GM18870 (cell line): ENCODE results near the gene HPSE2.

Experiments
- ATAC-seq: cut with Tn5 transposase; IDR thresholded peaks from one replicate; pipeline ENCODE4 v1.9.1; 2021; ENCODE audit warnings: moderate library complexity; ENCODE audit not compliant: unreplicated experiment

HPSE2 gene

DNA sequence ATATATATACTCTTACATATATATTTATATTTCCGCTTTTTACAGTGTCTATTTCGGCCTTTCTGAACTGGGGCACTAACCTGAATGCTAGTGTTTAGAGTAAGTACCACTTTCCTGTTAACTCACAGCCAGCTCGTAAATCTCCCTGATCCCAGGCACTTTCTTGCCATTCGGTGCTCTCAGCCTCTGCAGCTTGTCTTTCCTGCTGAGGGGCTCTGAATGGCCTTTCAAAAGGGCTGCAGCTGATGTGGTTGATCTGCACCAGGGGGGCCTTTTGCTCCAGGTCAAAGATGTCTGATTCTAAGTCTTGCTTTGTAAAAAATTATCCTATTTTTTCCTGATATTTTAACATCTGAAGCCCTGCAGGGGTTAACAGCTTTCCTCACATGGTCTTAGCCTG lies 763.5 kb downstream of the HPSE2 start:
- ATAC-seq: no peak

DNA sequence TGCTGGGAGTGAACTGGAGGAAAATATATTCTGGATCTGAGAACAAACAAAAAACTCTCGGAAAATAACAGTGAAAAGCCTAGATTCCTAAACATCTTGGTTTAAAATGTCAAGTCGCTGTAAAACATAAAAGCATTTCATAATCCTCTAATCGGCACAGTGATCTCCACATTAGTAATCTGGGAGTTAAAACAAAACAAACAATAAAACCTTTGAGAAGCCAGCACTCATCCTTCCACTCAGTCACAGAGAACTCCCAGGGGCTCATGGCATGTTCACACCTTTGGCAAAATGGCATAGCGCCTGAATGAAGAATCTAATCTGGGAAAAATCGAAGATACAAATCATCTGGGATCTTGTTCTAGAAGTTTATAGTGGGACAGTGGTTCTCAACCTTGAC lies 764.8 kb downstream of the HPSE2 start:
- no peak for ATAC-seq

DNA sequence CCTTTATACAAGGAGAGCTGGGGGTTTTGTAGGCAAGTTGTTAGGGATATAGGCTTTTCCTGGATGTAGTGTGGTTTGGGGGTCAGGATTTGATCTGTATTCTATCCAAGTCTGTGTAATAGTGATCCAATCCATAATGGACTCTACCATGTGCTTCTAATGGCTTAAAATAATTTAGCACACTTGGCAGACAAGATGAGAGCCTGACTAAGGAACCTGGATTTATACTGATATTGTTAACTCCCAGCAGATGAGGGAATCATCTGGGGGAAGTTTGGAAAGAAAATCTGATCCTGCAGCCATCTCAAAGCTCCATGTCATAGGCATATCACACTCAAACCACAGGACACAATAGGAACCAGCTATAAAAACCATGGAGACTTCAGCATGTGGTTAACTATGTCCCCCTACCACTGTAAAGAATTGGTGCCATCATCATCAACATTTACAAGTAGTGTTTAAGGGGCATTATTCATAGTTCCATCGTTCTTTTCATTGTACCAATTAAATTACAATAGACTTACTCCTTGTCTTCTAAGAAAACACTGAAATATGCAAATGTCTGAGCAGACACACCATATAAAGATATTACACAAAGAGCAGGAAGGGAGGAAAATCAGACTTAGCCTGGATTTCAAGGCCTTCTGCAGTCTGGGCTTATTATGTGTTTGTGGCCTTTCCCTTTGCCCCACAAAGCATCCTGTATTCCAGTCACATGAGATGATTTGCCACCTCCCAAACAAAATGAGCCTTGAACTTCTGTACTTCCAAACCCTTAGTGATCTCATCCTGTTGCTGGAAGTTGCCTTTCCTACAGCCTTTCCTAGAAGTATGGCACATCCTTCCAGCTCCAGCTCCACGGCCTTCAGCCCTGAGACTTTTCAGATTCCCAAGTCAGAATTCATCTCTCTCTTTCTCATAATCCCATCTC lies 766.4 kb downstream of the HPSE2 start:
- no peak for ATAC-seq

DNA sequence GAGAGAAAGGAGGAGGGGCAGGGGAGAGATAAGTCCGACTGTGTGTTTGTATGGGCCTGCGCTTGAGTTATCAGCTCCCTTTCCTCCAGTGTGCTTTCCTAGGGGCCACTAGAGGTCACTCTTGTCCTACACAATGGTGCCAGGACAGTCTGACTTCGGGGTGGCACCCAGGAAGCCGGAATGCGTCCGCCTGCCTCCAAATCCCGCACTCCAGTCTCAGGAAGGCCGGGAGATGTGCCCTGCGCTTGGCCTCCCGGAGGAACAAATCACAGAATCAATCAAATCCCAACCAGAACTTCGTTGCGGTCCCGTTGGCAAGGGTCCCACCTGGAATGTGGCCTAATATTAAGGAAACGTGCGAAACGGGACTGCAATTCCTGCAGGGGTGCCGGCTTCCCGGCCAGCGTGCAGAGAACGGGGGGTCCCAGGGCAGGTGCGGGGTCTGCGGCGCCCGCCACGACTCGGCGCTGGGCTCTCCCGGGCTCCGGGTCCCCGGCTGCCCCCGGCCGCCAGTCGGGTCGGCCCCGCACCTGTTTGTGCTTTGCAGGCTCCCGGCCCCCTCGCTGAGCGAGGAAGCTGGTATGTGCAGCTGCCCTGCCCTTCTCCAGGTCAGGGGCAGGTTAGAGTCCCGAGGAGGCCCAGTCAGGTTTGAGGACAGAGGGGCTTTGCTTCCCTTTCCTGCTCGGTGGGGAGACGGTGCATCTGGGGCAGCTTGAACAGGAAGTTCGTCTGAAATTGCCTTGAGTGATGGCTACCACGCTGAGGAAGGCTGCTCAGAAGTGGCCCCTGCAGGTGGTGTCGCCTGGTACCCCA lies 767.9 kb downstream of the HPSE2 start:
- peak; percentile 88 for ATAC-seq

DNA sequence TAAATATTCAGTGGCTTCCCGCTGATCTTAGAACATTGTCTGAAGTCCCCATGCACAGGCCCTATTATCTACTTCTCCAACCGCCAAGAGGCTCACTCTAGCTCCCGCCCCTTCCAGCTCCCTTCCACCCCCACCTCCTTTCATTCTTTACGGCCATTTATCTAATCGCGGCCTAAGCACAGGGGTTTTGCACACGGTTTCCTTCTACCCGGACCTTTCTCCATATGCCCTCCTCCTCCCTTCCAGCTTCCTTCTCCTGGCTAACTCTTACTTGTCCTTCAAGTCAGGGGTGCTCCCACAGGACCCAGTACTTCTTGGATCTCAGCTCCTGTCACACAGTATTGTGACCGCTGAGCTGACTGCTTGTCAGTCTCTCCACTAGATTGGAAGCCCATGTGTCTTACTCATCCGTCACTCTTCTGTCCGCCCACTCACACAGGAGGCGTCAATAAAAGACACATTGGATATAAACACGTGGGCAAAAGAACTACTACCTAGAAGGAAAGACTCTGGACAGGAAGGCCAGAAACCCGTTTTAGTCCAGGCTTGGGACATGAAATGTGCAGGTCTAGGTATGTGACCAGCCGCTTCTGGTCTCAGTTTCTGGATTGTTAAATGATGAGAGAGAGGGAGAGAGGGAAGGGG lies 768.7 kb downstream of the HPSE2 start:
- no peak for ATAC-seq

DNA sequence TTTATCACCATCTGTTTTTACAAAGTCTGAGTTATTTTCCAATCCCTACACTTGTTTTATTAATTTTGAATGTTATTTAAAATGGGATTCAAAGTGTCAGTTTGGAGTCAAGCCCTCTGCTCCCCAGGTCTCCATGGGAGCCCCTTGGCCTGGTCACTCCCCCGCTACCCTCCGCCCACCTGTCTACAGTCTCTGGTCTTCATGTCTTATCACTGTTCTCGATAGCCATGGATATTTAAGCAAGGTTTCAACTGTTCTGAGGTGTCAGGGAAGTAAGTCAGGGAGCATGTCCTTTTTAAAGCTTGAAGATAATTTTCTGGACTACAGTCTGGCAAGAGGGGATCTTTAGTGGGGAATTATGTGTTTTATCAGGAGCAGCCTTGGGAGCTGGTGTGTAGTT lies 769.8 kb downstream of the HPSE2 start:
- ATAC-seq: no peak

DNA sequence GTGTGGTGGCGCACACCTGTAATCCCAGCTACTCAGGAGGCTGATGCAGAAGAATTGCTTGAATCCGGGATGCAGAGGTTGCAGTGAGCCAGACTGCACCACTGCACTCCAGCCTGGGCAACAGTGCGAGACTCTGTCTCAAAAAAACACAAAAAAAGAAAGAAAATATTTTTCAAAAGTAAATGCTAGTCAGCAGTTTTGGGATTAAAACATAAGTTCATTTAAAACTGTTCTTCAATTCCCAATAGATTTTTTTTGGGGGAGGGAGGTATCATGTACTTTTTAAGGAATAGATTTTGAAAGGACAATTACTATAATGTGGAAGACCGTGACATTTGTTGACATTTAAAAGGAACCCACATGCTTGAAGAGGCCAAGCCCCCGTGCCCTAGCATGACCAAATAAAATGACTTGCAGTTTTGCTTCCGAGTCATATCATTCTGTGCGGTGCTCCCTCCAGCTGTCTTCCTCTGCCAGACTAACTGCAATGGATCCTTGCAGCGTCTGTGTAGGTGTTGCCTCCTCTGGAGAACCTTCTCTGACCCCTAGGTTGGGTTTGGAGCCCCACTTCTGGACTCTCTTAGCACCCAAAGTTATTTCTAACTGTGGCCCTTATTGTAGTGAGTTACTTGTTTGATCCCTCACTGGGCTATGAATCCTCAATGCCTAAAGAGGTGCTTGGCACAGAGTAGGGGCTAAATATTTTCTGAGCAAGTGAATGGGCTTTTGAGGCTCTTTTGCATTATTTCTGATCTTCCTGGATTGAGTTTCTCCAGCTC lies 771.5 kb downstream of the HPSE2 start:
- no peak for ATAC-seq

DNA sequence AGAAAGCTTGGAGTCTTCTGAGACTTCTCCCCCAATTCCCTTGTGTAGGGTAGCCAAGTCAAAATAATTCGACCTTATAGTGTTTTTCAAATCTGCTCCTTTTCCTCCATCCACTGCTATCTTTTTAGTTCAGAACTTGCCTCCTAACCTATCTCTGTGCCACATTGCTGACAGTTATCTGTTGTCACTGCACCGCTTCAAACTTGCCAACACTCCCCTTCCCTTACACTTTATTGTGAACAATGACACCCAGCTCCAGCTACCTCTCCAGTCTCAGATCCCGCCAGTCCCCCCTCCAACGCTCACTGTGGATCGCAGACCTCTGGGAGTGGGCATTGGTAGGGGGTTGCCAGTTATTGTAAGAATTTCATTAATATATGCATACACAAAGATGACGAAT lies 772.6 kb downstream of the HPSE2 start:
- ATAC-seq: no peak

DNA sequence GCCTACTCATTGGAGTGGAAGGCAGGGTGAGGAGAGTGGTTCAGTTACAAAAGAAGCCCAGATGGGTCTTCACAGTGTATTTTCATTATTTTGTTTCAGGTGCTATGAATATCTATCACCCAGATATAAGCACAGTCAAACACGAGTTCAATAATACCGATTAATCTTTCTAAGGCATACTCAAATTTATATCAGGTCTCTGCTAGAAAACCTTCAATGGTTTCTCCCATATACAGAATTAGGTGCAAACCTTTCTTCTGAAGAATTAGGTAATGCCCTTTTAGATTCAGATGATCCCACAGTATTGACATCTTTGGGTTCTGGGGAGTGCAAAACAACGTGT lies 774.2 kb downstream of the HPSE2 start:
- ATAC-seq: no peak

DNA sequence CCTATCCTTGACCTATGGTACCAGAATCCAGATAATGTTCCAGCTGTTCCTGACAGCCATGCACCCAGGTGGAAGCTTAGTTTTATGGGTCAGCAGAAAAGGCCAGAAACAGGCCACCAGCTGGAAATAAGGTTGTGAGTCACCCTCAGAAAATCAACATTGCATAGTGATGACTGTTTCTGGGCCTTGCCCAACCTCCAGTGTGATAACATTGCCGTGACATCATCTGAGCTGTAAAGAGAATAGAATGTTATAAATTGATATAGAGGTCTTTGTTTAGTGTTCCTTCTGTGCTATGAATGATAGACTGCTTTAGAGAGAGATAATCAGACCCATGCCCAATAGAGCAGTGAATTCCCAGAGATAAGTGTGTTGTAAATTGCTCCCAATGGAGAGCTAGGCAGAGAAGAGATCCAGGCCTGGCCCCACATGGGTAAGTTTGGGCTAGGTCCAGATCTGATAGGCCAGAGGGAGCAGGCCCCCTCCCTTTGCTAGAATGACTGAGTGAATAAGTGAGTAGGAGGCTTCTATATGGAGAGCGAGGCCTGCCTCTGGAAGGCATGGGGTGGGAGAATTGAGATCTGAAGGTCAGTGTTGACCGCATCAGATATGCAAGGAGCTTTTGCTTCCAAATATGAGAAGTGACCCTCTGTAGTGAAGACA lies 774.7 kb downstream of the HPSE2 start:
- ATAC-seq: no peak

DNA sequence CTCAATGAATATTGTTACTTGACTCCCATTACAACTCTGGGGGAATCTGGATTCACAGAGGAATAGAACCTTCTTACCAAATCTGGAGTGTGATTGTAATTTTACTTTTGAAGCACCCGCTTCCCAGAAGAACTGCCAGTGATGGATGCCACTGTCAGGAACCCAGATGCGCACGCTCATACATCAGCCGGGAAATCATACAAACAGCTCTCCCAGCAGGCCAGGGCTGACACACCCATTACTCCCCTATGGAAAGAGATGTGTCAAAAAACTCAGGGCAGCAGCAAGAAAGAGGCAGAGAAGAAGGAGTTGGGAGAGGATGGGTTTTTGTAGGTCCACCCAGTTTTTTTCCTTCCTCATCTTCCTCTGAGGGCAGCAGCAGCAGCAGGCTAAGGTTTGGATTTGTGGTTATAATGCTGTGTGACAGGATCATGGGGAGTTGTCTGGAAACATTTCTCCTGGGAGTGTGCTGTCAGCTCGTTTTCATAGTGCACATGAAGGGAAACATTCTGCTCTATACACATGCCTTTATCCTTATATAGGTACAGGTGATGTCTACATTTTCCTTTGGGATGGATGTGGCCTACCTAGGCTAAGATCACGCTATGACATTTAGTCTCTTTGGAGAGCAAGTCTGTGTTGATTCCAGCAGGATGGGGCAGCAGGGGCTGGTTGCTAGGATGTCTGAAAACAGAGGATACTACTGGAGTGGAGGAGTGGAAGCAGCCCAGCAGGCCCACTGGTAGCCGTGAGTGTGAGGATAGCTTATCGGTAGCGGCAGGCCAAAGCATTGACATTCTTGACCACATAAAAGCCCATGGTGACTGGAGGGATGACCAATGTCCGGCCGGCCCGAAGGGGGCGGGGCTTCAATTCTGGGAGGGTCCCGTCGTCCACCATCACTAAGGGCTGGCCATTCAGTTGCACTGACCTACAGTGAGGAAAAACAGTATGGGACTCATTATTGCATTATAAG lies 776.6 kb downstream of the HPSE2 start:
- no peak for ATAC-seq

DNA sequence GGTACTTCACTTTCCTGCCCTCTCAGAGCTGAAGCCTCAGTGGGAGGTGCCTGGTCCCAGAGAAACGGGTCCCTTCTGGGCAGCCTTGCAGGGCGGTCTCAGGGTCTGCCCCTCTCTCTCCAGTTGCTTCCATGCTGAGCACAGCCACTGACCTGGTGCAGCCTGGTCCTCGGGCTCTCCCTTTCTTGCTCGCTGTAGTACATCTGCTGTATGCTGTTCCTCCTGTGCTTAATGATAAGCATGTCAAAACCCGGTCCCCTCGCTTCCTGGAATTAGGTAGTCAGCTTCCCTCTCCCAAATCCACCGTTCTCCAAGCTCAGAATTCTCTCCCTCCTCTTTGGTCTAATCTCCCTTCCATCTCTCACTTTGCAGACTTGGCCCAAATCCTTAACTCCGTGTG lies 777.9 kb downstream of the HPSE2 start:
- no peak for ATAC-seq

DNA sequence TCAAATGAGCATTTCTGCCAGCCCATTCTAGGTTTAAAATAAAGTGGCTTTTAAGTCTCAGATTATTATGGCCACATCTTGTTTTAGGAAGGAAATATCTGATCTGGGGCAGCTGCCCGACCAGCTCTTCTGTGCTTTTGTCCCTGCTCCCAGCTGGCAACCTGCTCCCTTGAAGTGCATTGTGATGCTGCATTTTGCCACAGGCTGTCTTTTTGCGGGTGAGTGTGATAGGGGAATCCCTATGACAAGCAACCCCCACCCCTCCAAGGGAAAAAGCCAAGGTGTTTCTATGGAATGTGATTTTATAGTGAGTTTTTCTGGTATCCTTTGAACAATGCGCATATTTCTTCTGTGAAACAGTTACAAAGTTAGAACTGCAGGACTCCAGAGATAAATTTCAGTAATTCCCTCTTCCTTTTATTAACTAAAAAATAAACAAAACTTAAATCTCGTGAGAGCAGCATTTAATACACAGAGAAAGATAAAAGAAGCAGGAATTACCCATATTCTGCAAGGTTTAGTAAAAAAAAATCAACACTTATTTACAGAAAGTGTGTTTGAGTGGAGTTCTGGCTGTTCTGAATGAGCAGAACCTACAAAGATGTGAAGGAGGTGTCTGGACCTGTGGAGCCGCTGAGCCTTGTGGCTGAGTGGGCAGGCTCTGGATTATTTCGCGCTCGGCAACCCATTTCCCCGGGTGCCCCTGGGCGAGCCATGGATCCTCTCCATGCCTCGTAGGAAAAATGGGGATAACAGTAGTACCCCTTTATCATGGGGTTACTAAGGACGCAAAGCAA lies 778.8 kb downstream of the HPSE2 start:
- no peak for ATAC-seq

DNA sequence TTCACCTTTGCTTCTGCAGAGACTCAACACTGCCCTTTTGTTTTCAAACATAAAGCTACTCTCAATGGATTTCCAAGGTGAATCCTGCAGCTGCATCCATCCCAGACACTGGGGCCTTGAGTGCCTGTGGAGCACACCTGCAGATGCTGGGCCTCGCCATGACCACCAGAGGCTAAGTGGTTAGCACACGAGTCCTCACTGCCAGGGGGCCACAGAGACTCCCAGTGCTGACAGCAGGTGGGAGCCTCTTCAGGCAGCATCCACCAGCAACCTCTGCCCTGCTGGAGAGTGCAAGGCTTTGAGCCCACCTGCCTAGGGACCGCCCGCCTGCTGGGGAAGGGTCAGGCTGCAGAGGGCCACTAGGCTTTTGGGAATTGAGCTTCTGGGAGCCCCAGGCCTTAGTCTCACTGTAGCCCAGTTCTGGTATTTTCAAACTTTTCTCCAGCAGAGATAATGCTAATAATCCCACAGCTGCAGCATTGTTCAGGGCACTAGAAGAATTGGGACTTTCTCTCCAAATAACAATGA lies 779.5 kb downstream of the HPSE2 start:
- no peak for ATAC-seq

DNA sequence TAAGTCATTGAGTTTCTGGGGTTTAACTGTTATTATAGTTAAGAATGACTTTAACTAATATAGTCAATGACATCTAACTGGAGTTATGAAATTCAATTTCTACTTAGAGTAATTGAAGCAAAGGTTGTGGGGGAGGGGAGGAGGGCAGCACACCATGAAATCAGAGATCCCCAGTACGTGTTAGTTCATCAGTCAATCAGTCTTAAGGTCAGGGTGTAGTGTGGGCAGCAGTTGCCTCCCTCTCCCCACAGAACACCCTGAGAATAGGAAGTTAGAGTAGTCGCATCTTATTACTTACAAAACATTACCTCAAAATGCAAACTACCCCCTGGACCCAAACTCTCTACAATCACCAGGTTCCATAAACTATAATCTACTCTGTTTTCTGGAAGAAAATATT lies 781.9 kb downstream of the HPSE2 start:
- no peak for ATAC-seq

DNA sequence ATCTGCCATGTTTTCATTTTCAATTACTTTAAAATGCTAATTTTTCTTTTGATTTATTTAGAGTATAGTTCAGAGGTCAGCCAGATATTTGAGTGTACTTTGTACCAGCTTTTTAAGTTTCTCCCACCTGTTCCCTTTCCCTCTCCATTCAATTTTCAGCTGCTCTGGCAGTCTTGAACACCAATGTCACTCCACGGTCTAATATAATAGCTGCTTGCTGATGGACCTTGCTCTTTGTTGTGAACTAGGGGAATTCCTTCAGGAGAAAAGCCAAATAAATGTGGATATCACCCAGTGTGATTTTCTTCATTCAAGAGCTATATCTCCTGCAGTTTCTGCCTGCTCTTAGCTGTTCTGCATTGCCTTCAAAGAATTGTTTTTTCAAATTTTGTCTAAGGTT lies 785.0 kb downstream of the HPSE2 start:
- no peak for ATAC-seq

DNA sequence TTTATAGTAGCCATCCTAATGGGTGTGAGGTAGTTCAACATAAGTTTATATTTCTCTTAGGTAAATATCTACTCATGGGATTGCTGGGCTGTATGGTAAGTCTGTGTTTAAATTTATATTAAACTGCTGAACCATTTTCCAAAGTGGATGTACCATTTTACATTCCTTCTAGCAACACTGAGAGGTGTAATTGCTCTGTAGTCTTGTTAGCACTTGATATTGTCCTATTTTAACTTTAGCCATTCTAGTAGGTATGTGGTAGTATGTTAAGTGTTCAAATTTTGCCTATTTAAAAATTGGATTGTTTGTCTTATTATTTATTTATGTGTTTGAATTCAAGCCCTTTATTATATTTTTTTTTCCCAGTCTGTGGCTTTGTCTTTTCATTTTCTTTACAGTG lies 786.4 kb downstream of the HPSE2 start:
- no peak for ATAC-seq

DNA sequence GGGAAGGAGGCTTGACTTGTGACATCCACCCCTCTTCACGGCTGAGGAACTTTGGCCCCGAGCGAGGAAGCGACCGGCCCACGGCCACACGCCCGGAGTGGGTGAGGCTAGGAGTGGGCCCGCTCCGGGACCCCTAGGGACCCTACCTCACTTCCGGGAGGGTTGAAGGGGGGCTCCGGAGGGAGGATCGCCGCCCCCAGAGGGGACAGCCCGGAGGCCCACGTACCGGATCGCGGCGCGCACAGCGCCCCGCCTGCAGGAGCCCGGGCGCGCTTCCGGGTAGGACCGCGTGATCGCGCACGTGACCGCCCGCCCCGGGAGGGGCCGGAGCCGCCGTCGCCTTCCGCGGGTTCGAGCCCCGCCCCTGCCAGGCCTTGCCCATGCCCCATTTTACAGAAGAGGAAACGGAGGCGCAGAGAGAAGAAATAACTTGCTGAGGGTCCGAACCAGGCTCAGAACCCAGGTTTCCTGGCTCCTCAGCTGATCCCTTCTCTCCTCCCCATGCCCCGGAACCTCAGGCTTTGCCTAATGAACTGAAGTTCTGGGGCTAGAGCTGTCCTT lies 788.9 kb downstream of the HPSE2 start, which contains the start of gene HPS1:
Gene HPS1 (minus strand): TSS at position 275 of the 561 bp plus-strand sequence. CDS start 3,695 bp downstream, outside the sequence.
- peak; percentile 68 for ATAC-seq
